ENCODE measurements around the gene PDGFC.

PDGFC gene

GRCh38 chr4:156946516-156947424 lies 24.8 kb downstream of the PDGFC start:
- Histone ChIP-seq H3K9me3 (no peaks in the 10 kb centered on the region), H3K27me3 (no peaks in the 10 kb centered on the region), H3K4me3 (no peak overlapping the region), H3K27ac (peak overlapping the region; percentile 78 to 80), H3K4me1 (peaks cover 0 to 100% (median 66%) of the 10 kb centered on the region in 4 donors), H3K36me3 (no peaks in the 10 kb centered on the region)
- DNase-seq: peak in 1 of 2 donors; percentile 59
- TF ChIP-seq, protein P1, sequence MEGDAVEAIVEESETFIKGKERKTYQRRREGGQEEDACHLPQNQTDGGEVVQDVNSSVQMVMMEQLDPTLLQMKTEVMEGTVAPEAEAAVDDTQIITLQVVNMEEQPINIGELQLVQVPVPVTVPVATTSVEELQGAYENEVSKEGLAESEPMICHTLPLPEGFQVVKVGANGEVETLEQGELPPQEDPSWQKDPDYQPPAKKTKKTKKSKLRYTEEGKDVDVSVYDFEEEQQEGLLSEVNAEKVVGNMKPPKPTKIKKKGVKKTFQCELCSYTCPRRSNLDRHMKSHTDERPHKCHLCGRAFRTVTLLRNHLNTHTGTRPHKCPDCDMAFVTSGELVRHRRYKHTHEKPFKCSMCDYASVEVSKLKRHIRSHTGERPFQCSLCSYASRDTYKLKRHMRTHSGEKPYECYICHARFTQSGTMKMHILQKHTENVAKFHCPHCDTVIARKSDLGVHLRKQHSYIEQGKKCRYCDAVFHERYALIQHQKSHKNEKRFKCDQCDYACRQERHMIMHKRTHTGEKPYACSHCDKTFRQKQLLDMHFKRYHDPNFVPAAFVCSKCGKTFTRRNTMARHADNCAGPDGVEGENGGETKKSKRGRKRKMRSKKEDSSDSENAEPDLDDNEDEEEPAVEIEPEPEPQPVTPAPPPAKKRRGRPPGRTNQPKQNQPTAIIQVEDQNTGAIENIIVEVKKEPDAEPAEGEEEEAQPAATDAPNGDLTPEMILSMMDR (IDR thresholded peaks at IDR 0.05): no peak
- intact Hi-C loops (cut with DNase I; ENCODE audit: low total_unique reads): no loop called here

- Histone ChIP-seq H3K4me1 (peaks cover 0 to 100% (median 68%) of the 10 kb centered on the region in 4 donors), H3K27ac (peak overlapping the region; percentile 78 to 80), H3K4me3 (no peak overlapping the region), H3K36me3 (no peaks in the 10 kb centered on the region), H3K9me3 (no peaks in the 10 kb centered on the region), H3K27me3 (no peaks in the 10 kb centered on the region)
- intact Hi-C loops (cut with DNase I; ENCODE audit: low total_unique reads): no loop called here
- DNase-seq: no peak
- TF ChIP-seq, protein P1 (IDR thresholded peaks at IDR 0.05): no peak
Observed at GRCh38 chr4:156945532-156945931, 26.1 kb downstream of the PDGFC start.

DNA sequence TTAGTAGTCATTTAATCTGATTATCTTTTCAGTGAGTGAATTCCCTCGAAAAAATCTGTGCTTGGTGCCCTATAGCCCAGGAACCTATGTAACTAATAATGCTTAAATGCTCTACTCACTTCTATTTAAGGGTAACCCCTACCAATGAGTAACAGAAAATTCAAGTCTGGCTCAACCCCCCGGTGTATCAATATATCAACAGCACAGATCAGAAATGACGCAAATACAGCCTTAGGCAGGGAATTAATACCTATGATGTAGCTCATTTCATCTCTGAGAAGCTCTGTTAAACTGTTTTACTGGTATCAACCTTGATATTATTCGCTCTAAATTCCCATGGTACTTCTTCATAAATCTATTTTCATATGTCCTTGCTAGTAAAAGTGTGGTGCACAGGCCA lies 28.6 kb downstream of the PDGFC start:
- Histone ChIP-seq H3K36me3 (no peaks in the 10 kb centered on the region), H3K9me3 (no peaks in the 10 kb centered on the region), H3K4me3 (no peak overlapping the region), H3K4me1 (peaks cover 0 to 91% (median 56%) of the 10 kb centered on the region in 4 donors), H3K27me3 (no peaks in the 10 kb centered on the region), H3K27ac (peak overlapping the region; percentile 78 to 80)
- TF ChIP-seq, protein P1 (IDR thresholded peaks at IDR 0.05): no peak
- no peak for DNase-seq
- intact Hi-C loops (cut with DNase I; ENCODE audit: low total_unique reads): no loop called here

DNA sequence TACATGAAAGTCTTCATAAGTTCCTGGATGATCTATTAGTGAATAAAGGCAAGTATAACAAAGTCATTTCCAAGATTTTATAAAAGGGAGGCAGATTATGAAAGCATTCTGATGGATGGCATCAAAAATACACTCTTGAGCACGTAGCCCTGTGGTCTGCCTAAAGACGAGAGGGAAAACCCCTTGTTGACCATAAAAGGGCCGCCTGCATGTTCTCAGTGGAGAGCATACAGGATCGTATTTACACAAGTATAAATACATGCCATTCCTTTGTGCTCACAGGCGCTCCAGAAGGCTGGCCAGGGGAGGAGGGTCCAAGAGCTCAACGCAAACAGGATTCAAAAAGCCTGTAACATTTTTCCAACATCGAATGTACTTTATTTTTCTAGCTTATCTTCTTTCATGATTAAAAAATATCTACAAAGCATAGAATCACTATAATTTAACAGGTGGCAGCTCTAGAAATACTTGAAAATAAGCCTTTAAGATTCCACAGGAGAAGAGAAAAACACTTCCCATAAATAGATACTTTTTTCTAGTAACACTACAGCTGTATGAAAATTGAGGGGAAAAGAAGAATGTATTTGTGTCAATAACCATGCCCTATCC lies 29.6 kb downstream of the PDGFC start:
- H3K9me3 ChIP-seq: no peaks in the 10 kb centered on the region
- TF ChIP-seq, protein P1 (IDR thresholded peaks at IDR 0.05): no peak
- intact Hi-C loops (cut with DNase I; ENCODE audit: low total_unique reads): no loop called here
- H3K27ac ChIP-seq: peak overlapping the region; percentile 78 to 80
- H3K36me3 ChIP-seq: no peaks in the 10 kb centered on the region
- H3K4me1 ChIP-seq: peaks cover 0 to 81% (median 47%) of the 10 kb centered on the region in 4 donors
- H3K27me3 ChIP-seq: no peaks in the 10 kb centered on the region
- H3K4me3 ChIP-seq: peak overlapping the region; percentile 36 to 39
- DNase-seq: peak in 1 of 2 donors; percentile 22

DNA sequence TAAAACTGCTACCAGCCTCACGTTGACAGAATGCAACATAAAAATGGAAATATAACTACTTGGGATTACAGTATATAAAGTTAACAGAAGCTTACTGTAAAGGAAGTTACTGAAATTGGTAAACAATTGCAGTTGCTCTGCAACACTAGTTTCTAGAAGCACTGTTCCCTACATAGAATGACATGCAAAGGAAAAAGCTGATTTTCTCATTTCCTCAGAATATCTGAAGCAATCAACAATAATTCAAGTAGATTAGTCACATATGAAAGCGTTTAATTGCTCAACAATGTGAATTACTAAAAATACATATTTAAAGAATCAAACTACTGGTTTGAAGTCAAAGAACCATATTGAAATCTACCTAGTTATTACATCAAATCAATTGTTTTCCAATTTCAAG lies 31.8 kb downstream of the PDGFC start:
- Histone ChIP-seq H3K27me3 (no peaks in the 10 kb centered on the region), H3K4me1 (peaks cover 0 to 59% (median 26%) of the 10 kb centered on the region in 4 donors), H3K36me3 (no peaks in the 10 kb centered on the region), H3K4me3 (no peak overlapping the region), H3K9me3 (no peaks in the 10 kb centered on the region), H3K27ac (peak overlapping the region; percentile 78 to 80)
- DNase-seq: no peak
- TF ChIP-seq, protein P1 (IDR thresholded peaks at IDR 0.05): no peak
- intact Hi-C loops (cut with DNase I; ENCODE audit: low total_unique reads): no loop called here
